Activated naive CD8-positive, alpha-beta T cell treated with anti-CD3 and anti-CD28 coated beads, Interleukin-2, amount 50 U/mL, for 16 hours (primary cell): ENCODE results near the gene PPM1E.
A peak's percentile ranks its signal among the peaks of the same experiment; 100 is the strongest.
"Not testable (repeated sequence)": the region's sequence is repeated elsewhere in the genome, so short reads cannot be mapped to it uniquely, and the experiment has no call there.

Experiments
- DNase-seq: peaks from one replicate; pipeline ENCODE4 v3.0.0-alpha.2; 2020; ENCODE audit warnings: low read depth, low spot score

PPM1E gene

GRCh38 chr17:58755577-58756245 is at the start of gene PPM1E:
TSS of gene PPM1E (plus strand) at chr17:58755854.
- DNase-seq = peak; percentile 9

DNA sequence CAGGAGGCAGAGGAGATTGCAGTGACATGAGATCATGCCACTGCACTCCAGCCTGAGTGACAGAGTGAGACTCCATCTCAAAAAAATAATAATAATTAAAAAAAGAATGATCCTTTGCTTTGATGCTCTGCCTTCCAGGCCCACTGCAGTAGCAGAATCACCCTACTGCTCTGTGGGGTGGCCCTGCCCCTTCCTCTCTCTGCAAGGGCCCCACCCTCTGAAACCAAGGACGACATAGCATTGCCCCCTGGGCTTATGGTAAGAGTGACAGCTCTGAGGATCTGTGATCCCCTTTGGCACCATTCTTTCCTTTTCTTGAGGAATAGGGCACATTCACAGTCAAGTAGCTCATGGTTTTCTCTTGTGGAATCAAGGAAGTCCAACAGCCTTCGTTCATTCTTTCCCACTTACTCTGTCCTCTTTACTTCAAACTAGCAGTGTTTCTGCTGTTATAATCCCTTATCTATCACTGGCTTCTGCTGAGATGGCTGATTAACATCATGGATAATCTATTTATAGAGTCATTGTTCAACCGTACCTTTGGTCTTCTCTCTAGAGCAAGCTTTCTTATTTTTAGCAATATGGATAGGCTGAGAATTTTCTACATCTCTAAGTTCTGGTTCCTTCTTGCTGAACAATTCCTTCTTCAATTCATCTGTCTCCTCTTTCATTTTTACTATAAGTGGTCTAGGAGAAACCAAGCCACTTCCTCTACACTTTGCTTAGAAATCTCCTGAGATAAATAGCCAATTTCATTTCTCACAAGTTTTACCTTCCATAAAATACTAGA is 49.1 kb upstream of the PPM1E start:
- DNase-seq = no peak

- DNase-seq = peak; percentile 11
Observed at GRCh38 chr17:58710948-58711552, 44.6 kb upstream of the PPM1E start.

DNA sequence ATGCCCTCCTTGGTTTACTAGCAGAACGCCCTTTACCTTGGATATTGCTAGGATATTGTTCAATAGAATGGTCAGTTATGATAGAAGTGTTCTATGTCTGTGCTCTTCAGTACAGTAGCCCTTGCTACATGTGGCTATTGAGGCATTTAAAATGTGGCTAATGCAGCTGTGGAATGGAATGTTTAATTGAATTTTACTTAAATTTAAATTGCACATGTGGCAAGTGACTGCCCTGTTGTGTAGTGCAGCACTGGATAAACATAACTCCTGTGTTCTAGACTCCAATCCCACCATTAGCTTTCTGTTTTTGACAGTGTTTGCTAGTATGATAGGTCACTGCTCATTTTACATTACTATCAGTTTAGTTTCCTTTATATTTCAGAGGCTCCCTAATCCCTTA is 33.4 kb upstream of the PPM1E start:
- no peak for DNase-seq

DNA sequence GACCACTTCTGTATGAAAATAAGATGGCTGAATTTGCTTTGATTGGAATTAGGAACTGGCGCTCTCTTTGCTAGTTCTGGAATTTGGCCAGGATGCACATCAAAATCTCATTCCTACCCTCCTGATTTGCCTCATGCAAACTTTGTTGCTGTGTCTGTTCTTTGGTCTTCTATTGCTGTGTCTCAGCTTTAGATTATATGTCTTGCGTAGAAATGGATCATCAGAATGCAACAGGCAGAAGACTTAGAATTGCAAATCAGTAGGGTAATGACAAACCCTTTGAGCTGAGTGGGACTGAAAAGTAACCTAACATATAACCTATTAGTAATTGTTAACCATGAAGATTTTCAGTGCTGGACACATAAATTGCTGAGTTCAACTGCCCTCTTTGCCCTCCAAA is 33.0 kb upstream of the PPM1E start:
- no peak for DNase-seq

DNA sequence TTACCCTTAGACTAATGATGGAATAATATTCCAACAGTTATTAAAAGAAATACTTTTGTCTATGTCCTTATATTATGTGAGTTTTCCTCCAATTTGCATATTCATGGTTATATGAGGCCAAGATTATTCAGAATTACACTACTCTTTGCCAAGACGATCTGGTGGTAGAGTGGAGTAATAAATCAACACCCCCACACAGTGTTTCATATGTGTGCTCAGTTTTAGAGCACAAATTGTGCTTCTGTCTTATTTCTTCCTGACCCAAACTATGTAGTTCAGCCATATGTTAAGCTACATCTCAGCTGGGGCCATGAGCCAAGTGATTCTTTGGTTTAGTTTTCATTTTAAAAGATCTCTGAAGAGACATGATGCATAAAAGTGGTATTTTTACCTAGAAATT is 26.9 kb upstream of the PPM1E start:
- no peak for DNase-seq

GRCh38 chr17:58730937-58731336 is 24.7 kb upstream of the PPM1E start:
- no peak for DNase-seq

DNA sequence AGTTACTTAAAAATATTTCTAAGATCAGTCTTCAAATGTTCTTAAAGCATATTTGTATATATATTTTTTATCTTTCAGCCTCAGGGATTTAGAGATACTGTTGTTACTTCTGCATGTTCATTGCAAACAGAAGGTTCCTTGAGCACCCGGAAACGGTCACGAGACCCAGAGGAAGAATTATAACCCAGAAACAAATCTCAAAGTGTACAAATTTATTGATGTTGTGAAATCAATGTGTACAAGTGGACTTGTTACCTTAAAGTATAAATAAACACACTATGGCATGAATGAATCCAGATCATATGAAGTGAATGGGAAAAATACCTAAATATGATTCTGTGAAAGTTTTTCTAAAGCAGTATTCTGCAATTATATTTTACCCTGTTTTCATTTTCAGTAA is 21.6 kb upstream of the PPM1E start:
- DNase-seq = no peak

GRCh38 chr17:58734811-58735210 is 20.8 kb upstream of the PPM1E start:
- no peak for DNase-seq

- no peak for DNase-seq
Observed at GRCh38 chr17:58741121-58741625, 14.5 kb upstream of the PPM1E start.

DNA sequence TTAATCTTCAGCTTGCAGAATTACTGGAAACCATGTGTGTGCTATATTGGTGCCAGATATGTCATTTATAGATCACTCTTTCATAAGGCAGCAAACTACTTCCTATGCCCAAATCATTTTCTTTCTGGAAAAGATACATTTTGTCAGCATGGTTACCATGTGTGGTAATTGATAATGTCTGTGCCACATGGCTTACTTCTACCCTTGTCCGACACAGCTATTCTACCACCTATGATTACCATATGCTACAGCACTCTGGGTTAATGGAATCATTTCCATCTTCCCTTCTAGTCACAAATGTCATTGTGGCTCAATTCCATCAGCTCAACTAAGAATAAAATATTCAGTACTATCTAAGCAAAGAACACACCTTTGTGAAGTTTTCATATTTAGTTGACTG is 8.0 kb upstream of the PPM1E start:
- DNase-seq = no peak

DNA sequence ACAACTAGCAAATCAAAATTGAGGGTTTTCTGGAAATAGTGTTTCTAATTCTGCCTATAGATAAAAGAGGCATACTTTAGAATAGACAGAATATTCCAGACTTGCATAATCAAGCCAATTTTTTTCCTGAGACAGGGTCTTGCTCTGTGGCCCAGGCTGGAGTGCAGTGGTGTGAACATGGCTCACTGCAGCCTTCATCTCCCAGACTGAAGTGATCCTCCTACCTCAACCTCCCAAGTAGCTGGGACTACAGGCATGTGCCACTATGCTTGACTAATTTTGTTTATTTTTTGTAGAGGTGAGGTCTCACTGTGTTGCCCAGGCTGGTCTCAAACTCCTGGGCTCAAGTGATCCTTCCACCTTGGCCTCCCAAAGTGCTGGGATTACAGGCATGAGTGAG is 6.0 kb upstream of the PPM1E start:
- not testable (repeated sequence) for DNase-seq

GRCh38 chr17:58753026-58753425 is 2.6 kb upstream of the PPM1E start:
- DNase-seq = no peak

DNA sequence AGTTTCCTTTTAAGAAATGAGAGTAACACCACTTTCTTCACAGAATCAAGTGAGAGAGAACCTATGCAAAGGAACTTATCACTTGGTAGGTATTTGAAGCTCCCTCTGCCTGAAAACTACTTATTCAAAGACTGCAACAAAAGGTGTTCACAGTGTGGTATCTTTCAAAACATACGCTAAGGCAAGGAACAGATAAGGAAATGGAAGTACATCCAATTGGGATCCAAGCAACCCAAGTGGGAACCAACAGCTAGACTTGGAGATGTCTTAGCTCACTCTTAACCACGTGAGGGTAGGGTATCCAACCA is 431 bp upstream of the PPM1E start:
- no peak for DNase-seq

GRCh38 chr17:58756246-58757161 is 850 bp downstream of the PPM1E start:
- no peak for DNase-seq

DNA sequence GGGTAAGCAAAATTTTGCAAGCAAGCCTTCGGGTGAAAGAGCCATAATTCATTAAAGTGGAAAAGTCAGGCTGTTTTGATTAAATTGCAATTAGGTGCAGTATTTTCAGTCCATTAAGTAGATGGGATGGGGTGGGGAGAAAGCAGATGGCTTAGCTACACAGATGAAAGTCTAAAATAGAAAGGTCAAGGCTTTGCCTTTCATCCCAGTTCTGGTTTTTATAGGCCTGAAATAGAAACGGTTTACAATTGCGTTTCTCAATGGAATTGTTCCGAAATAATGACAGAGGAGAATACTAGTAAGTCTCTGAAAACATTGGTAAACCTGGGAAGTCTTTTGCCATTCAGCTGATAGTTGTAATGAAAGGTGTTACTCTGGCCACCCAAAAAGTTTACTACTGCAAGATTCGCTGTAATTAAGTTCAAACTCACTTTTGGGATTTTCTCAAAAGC is 1.5 kb downstream of the PPM1E start:
- DNase-seq = no peak

- no peak for DNase-seq
Observed at GRCh38 chr17:58758890-58759289, 3.2 kb downstream of the PPM1E start.

GRCh38 chr17:58759522-58759921 is 3.9 kb downstream of the PPM1E start:
- DNase-seq = no peak

DNA sequence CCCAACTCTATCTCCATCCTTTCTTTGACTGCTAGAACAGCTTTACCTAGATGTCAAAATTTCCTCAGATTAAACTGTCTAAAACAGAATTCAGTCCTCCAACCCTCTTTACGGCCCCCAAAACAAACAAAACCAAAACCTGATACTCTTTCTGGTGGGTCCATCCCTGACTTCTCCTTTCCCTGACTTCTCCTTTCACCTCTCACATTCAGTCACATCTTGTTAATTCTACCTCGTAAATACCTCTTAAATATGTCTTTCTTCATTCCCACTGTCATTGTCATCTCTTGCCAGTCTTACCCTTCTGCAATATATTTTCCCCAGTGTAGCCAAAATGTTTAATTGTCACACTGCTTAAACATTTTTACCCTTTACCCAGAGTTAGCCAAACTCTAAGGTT is 4.6 kb downstream of the PPM1E start:
- no peak for DNase-seq

- DNase-seq = no peak
Observed at GRCh38 chr17:58763263-58763662, 7.6 kb downstream of the PPM1E start.

- DNase-seq = no peak
Observed at GRCh38 chr17:58764373-58764772, 8.7 kb downstream of the PPM1E start.

- not testable (repeated sequence) for DNase-seq
Observed at GRCh38 chr17:58778482-58778881, 22.8 kb downstream of the PPM1E start.
